ENCODE data around the gene FOXJ3. TPM values are rescaled to one million over a fixed set of nuclear protein-coding genes. Genes with fewer than 3 reads are reported as not detected.
A peak's percentile ranks its signal among the peaks of the same experiment; 100 is the strongest.

Gene FOXJ3
- total and polyA plus RNA-seq, 2 of the 13 experiments (the other 11 are each of a cell fraction or from before 2014, with no cell fraction given), result 16.6 to 48.5 TPM

- peak; percentile 94 for TF ChIP-seq MAX (IDR thresholded peaks at IDR 0.05)
- no peak for TF ChIP-seq TEAD2 (CRISPR knock-in tag; IDR thresholded peaks at IDR 0.05)
- no peak for TF ChIP-seq ZSCAN29 (CRISPR knock-in tag; conservative IDR thresholded peaks at IDR 0.05)
- peak; percentile 88 for TF ChIP-seq MYC (CRISPR knock-in tag; IDR thresholded peaks at IDR 0.05; ENCODE audit: borderline replicate concordance)
- TF ChIP-seq ZNF382 (CRISPR knock-in tag; IDR thresholded peaks at IDR 0.05; ENCODE audit: borderline replicate concordance), result no peak
- TF ChIP-seq EZH2 (conservative IDR thresholded peaks at IDR 0.05; ENCODE audit: low read depth, low read length), result no peak
- TF ChIP-seq BATF2 (CRISPR knock-in tag; IDR thresholded peaks at IDR 0.05), result 0 out of 2 replicates have a peak, but pooled peaks have one; percentile 59
- no peak for TF ChIP-seq ZNF121 (CRISPR knock-in tag; IDR thresholded peaks at IDR 0.05)
- peak; percentile 93 for TF ChIP-seq ARNT2 (CRISPR knock-in tag; IDR thresholded peaks at IDR 0.05; ENCODE audit: low read depth)
- TF ChIP-seq ZNF232 (CRISPR knock-in tag; IDR thresholded peaks at IDR 0.05; ENCODE audit: borderline replicate concordance), result peak; percentile 57; the same call in 1 of the 2 replicates
- TF ChIP-seq PITX1 (CRISPR knock-in tag; IDR thresholded peaks at IDR 0.05), result peak; percentile 37; the same call in 1 of the 2 replicates
- peak; percentile 96 for TF ChIP-seq ZSCAN5A (CRISPR knock-in tag; IDR thresholded peaks at IDR 0.05; ENCODE audit: borderline replicate concordance)
- TF ChIP-seq ZNF335 (CRISPR knock-in tag; IDR thresholded peaks at IDR 0.05), result peak; percentile 68
- peak; percentile 29; the same call in 1 of the 2 replicates for TF ChIP-seq ZNF816 (CRISPR knock-in tag; IDR thresholded peaks at IDR 0.05; ENCODE audit: borderline replicate concordance)
- TF ChIP-seq SOX13 (IDR thresholded peaks at IDR 0.05), result no peak
- peak in 1 of 2 experiments; percentile 79; a peak in 2 of 4 replicates for TF ChIP-seq SOX13 (CRISPR knock-in tag; conservative IDR thresholded peaks at IDR 0.05 in 1 of 2, IDR thresholded peaks at IDR 0.05 in 1 of 2)
- TF ChIP-seq RERE (CRISPR knock-in tag; IDR thresholded peaks at IDR 0.05; ENCODE audit: low read depth), result peak; percentile 39; the same call in 1 of the 2 replicates
- TF ChIP-seq ZFP62 (CRISPR knock-in tag; IDR thresholded peaks at IDR 0.05), result no peak
- no peak for TF ChIP-seq ZNF562 (CRISPR knock-in tag; IDR thresholded peaks at IDR 0.05; ENCODE audit: borderline replicate concordance)
- 0 out of 2 replicates have a peak, but pooled peaks have one; percentile 48 for TF ChIP-seq ZC3H4 (CRISPR knock-in tag; IDR thresholded peaks at IDR 0.05; ENCODE audit: borderline replicate concordance)
- TF ChIP-seq KDM1A (CRISPR knock-in tag; IDR thresholded peaks at IDR 0.05), result peak; percentile 84; the same call in 1 of the 2 replicates
- TF ChIP-seq MTA3 (CRISPR knock-in tag; IDR thresholded peaks at IDR 0.05), result no peak
- peak; percentile 51 for TF ChIP-seq CEBPG (CRISPR knock-in tag; IDR thresholded peaks at IDR 0.05)
Observed at GRCh38 chr1:42335050-42335808, at the start of gene FOXJ3 (continued).
